Glomerular endothelial cell (primary cell): ENCODE results near the gene DUSP22. TPM values are rescaled to one million over a fixed set of nuclear protein-coding genes. Genes with fewer than 3 reads are reported as not detected.

Experiments used
- DNase-seq: peaks from one replicate; pipeline ENCODE4 v3.0.0-alpha.2; 2011; ENCODE audit warnings: low read depth, low spot score; ENCODE audit errors: extremely low read depth
- total RNA-seq: library from RNA; depleted of rRNA; stranded (reverse); fragments of >200 nt; gene quantifications from 2 replicates; pipeline ENCODE4 v1.2.3, GENCODE V29; 2015

The DUSP22 gene
- total RNA-seq, 1 donor from 2014 or later = 44.1 TPM

- DNase-seq = no peak
Observed at GRCh38 chr6:348860-349396, 56.6 kb downstream of the DUSP22 start.

- DNase-seq = no peak
Observed at GRCh38 chr6:349491-349921, 57.2 kb downstream of the DUSP22 start.

- no peak for DNase-seq
Observed at GRCh38 chr6:350371-350770, 58.1 kb downstream of the DUSP22 start.

GRCh38 chr6:351011-351866 is 59.0 kb downstream of the DUSP22 start:
- no peak for DNase-seq

- no peak for DNase-seq
Observed at GRCh38 chr6:351867-352289, 59.6 kb downstream of the DUSP22 start.

- no peak for DNase-seq
Observed at GRCh38 chr6:352474-352873, 60.2 kb downstream of the DUSP22 start.

- no peak for DNase-seq
Observed at GRCh38 chr6:352896-353470, 60.7 kb downstream of the DUSP22 start.

- no peak for DNase-seq
Observed at GRCh38 chr6:353642-354614, 61.6 kb downstream of the DUSP22 start.

GRCh38 chr6:354631-355280 is 62.5 kb downstream of the DUSP22 start:
- DNase-seq = no peak

- DNase-seq = no peak
Observed at GRCh38 chr6:355373-356208, 63.3 kb downstream of the DUSP22 start.

- no peak for DNase-seq
Observed at GRCh38 chr6:356828-357251, 64.6 kb downstream of the DUSP22 start.

GRCh38 chr6:357261-357790 is 65.0 kb downstream of the DUSP22 start:
- DNase-seq = no peak

GRCh38 chr6:357791-358341 is 65.6 kb downstream of the DUSP22 start:
- DNase-seq = no peak

- DNase-seq = no peak
Observed at GRCh38 chr6:358432-358831, 66.1 kb downstream of the DUSP22 start.

- DNase-seq = no peak
Observed at GRCh38 chr6:358847-359246, 66.6 kb downstream of the DUSP22 start.

- no peak for DNase-seq
Observed at GRCh38 chr6:359261-360035, 67.2 kb downstream of the DUSP22 start.

- no peak for DNase-seq
Observed at GRCh38 chr6:360349-360748, 68.1 kb downstream of the DUSP22 start.

- no peak for DNase-seq
Observed at GRCh38 chr6:360764-361373, 68.6 kb downstream of the DUSP22 start.
